Activated naive CD4-positive, alpha-beta T cell treated with anti-CD3 and anti-CD28 coated beads, Interleukin-2, amount 50 U/mL, for 16 hours (primary cell): Measurements from ENCODE around the gene ABHD4.
"Not testable (repeated sequence)": the region's sequence is repeated elsewhere in the genome, so short reads cannot be mapped to it uniquely, and the experiment has no call there.

Source experiments
- DNase-seq: peaks from one replicate; pipeline ENCODE4 v3.0.0-alpha.2; 2020

The ABHD4 gene

GRCh38 chr14:22593189-22593588 lies 4.9 kb upstream of the ABHD4 start:
- DNase-seq: no peak

DNA sequence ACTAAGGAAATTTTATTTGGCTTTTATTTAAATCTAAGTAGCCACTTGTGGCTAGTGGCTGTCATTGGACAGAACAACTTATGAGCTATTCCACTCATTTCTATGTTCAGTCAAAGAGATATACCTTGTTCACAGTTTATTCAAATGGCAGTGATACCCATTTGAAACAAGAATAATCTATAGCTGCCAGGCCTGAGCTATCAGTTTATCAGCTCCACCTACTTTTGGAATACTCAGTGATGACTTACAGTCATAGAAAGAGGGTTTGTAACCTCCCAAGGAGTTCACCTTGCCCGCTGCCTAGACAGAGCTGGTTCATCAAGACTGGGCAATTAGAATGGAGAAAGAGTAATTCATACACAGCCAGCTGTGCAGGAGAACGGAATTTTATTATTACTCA lies 4.5 kb upstream of the ABHD4 start:
- DNase-seq: no peak

DNA sequence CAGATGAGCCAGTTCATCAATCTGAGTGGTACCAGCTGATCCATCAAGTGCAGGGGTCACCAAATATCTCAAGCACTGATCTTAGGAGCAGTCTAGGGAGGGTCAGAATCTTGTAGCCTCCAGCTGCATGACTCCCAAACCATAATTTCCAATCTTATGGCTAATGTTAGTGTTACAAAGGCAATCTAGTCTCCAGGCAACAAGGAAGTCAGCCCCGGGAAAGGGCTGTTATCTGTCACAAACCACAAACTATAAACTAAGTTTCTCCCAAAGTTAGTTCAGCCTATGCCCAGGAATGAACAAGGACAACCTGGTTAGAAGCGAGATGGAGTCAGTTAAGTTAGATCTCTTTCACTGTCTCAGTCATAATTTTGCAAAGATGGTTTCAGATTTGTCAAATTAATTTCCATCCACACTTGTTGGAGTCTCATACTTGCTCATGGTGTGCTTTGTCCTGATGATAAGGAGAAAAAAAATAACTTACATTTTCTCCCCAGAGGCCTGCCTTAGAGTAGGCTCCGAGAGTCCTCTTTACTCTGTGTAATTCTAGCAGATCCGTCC lies 3.9 kb upstream of the ABHD4 start:
- DNase-seq: no peak

DNA sequence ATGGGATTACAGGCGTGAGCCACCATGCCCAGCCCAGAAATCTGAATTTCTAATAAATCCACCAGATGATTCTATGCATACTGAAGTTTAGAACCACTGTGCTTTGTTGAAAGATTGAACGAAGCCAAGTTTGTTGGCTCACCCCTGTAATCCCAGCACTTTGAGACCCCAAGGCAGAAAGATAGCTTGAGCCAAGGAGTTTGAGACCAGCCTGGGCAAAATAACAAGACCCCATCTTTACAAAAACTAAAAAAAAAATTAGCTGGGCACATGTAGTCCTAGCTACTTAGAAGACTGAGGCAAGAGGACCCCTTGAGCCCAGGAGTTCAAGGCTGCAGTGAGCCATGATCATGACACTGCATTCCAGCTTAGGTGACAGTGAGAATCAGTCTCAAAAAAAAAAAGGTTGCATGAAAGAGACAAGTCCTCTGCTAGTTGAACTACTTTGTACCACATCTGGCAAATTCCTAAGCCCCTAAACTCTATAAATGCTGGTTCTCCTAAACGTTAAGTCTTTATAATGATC lies 1.7 kb upstream of the ABHD4 start:
- DNase-seq: no peak

- no peak for DNase-seq
Measured at GRCh38 chr14:22597265-22597664, 835 bp upstream of the ABHD4 start.

GRCh38 chr14:22597771-22598098 lies 365 bp upstream of the ABHD4 start:
- no peak for DNase-seq

- DNase-seq: peak; percentile 42
Measured at GRCh38 chr14:22598896-22599244, 770 bp downstream of the ABHD4 start.

GRCh38 chr14:22599349-22599748 lies 1.2 kb downstream of the ABHD4 start:
- DNase-seq: no peak

DNA sequence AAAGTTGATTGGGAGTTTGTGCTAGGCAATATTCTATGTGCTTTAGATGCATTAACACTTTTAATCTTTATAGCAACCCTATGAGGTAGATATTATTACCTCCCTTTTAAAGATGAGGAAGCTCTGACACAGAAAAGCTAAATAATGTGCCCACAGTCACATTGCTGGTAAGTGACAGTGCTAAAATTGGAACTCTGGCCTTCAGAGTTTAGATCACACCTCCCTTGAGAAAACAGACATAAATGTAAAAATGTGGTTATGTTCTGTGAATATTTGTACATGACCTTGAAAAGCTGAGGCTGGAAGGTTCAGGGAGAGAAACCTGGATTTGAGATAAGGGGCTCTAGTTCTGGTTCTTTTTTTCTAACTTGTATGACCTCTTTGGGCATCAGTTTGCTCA lies 1.9 kb downstream of the ABHD4 start:
- DNase-seq: no peak

- DNase-seq: no peak
Measured at GRCh38 chr14:22601456-22601855, 3.4 kb downstream of the ABHD4 start.

DNA sequence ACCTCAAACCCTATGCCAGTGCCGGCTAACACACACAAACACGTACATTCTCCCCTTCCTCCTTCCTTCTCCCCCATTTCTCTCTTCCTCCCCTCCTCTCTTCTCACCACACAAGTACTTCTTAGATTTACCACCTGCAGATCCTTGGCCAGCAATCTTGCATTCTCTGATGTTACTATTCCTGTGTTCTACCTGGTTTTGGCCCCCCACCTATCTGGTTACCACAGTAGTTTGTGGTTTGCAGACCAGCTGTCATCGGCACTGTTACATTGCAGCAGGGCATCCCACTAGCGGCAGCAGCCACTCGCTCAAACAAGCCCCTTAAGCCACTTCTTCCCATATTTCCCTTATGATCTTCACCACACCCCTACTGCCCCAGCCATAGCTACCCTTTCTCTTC lies 3.9 kb downstream of the ABHD4 start:
- no peak for DNase-seq

DNA sequence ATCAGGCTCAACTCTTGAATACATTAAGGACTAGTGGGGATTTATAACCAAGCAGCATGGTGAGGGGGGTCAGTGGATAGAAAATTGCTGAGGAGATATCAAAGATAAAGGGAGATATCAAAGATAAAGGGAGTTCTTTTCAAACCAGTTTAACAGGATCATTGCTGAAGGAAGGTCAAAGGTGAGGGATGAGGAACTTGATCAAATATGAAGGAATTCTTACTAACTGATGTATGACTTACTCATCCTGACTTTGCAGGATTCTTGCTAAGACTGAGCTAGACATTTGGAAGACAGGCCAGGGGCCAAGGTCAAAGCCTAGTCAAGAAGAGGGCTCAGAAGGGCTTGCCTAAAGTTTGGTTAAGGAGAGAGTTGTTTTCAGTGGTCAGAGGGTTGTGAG lies 4.8 kb downstream of the ABHD4 start:
- DNase-seq: no peak

DNA sequence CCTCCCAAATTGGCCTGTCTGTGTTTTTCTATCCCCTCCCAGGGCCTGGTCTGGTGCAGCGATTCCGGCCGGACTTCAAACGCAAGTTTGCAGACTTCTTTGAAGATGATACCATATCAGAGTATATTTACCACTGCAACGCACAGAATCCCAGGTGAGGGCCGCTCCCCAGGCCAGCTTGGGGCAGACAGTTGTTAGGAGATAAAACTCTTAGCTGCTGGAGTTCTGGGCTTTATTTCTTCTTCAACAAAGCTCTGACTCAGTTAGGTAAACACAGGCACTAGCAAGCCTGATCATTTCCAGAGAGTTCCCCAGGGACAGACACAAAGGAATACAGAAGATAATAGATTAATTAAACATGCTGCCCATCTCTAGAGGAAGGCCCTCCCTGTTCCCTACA lies 8.3 kb downstream of the ABHD4 start:
- no peak for DNase-seq

DNA sequence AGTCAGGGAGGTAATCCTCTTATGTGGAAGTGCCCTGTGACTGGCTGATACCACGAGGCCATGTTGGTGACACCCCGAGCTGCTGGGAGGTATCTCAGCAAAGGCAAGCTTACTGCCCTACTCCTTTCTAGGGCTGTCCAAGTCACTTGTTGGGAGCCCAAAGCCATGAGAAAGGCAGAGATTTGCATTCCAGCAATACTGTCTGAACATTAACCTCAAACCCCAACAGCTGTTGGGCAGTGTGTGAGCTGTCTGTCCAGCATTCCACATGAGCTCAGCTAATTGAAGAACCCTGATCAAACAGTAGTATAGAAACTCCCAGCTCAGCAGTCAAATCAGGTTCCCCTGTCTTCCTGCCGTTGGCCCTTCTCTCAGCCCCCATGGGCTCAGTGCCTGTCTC lies 9.2 kb downstream of the ABHD4 start:
- DNase-seq: no peak

DNA sequence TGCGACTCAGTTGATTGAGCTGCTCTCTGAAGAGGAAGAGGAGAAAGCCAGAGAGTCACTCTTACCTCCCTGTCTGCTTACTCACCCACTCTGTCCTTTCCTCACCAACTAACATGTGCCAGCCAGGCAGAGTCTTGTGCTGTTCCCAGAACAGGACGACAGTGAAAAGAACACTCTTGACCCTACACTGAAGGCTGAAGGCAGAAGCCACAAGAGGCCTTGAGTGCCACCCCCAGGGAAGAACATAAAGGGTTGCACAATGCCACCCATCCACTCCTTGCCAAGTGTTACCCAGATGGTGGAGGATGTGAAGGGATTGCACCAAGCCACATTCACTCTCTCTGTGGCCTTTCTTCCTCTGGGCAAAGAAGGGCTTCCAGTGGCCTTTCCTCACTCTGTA lies 12.8 kb downstream of the ABHD4 start:
- DNase-seq: no peak

GRCh38 chr14:22613106-22613695 lies 15.1 kb downstream of the ABHD4 start:
- DNase-seq: no peak

- no peak for DNase-seq
Measured at GRCh38 chr14:22613736-22614239, 15.7 kb downstream of the ABHD4 start.

DNA sequence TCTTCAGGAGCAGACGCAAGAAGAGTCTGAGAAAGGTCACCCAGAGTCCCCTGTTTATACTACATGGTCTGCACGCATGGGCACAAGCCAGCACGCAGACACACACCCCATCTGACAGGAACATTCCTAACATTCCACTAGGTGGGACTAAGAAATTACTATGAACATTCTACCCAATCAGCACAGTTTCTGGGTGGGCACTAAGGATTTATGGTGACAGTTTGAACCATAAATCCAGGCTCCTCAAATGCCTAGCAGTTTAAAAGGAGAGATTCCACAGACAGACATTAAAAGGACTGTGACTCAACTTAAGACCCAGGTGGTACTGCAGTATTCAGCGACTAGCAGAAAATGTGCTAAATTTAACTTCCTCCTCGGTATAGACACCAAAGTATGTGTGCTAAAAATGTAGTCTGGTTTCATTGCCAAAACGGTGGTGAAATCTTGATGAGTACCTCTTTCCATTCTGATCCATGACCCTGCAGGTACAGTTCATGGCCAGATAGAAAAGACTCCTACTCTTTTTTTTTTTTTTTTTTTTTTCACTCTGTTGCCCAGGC lies 16.2 kb downstream of the ABHD4 start:
- DNase-seq: no peak

- not testable (repeated sequence) for DNase-seq
Measured at GRCh38 chr14:22615765-22616164, 17.7 kb downstream of the ABHD4 start.

GRCh38 chr14:22622255-22622654 lies 24.2 kb downstream of the ABHD4 start:
- DNase-seq: no peak

- DNase-seq: no peak
Measured at GRCh38 chr14:22623047-22623446, 24.9 kb downstream of the ABHD4 start.

DNA sequence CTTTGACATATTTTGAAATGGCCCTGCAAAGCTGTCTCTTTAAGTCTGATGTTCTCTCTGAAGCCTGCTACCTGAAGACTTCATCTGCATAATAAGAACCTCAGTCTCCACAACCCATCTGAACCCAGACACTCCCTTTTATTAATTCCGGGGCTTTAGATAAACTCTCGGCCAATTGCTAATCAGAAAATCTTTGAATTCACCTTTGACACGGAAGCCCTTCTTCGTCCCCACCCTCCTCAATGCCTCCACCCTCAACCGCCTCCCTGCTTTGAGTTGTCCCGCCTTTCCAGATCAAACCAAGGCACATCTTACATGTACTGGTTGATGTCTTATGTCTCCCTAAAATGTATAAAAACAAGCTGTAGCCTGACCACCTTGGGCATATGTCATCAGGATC lies 28.5 kb downstream of the ABHD4 start:
- no peak for DNase-seq

- DNase-seq: no peak
Measured at GRCh38 chr14:22627506-22628263, 29.6 kb downstream of the ABHD4 start.

DNA sequence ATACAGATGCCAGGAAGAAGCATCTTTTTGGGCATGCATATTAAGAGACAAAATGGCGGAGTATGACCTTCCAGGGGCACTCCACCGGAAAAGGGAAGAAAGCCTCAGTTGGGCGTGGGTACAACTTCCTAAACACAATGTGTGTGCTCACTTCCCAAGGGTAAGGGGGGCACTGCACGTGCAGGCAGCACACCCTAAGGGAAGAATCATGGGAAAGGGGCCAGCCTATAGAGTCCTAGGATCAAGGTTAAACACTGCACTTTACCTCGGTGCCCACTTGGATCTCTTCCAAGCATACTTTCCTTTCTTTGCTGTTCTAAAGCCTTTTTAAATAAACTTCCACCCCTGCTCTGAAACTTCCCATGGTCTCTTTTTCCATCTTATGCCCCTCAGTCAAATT lies 31.3 kb downstream of the ABHD4 start:
- DNase-seq: no peak
